Measurements from ENCODE around the gene TMUB2. TPM values are rescaled to one million over a fixed set of nuclear protein-coding genes. Genes with fewer than 3 reads are reported as not detected.

Gene TMUB2
- total and polyA plus RNA-seq, 2 of the 13 experiments (the other 11 are each of a cell fraction or from before 2014, with no cell fraction given): 26.9 to 50.8 TPM

- TF ChIP-seq ZSCAN20 (CRISPR knock-in tag; IDR thresholded peaks at IDR 0.05; ENCODE audit: borderline replicate concordance) (no peak), LCORL (IDR thresholded peaks at IDR 0.05) (no peak), LCORL (CRISPR knock-in tag; IDR thresholded peaks at IDR 0.05) (no peak), ZNF264 (CRISPR knock-in tag; IDR thresholded peaks at IDR 0.05) (no peak), NRL (CRISPR knock-in tag; IDR thresholded peaks at IDR 0.05; ENCODE audit: borderline replicate concordance) (no peak), POLR2A (IDR thresholded peaks at IDR 0.05; ENCODE audit: insufficient read depth in 1 of 2, low read depth in 2 of 2, low read length in 2 of 2) (no peak; a peak in 2 of 4 replicates), PHF8 (CRISPR knock-in tag; IDR thresholded peaks at IDR 0.05) (no peak; the same call in none of the 2 replicates), TBX2 (CRISPR knock-in tag; IDR thresholded peaks at IDR 0.05; ENCODE audit: borderline replicate concordance) (no peak), JDP2 (CRISPR knock-in tag; IDR thresholded peaks at IDR 0.05; ENCODE audit: borderline replicate concordance) (no peak), ZNF773 (CRISPR knock-in tag; IDR thresholded peaks at IDR 0.05; ENCODE audit: borderline replicate concordance) (no peak), ARHGAP35 (CRISPR knock-in tag; IDR thresholded peaks at IDR 0.05; ENCODE audit: borderline replicate concordance) (peak; percentile 45; the same call in 1 of the 2 replicates), PHF5A (CRISPR knock-in tag; IDR thresholded peaks at IDR 0.05; ENCODE audit: low read depth, unreplicated experiment) (no peak), ZNF138 (CRISPR knock-in tag; IDR thresholded peaks at IDR 0.05; ENCODE audit: low read depth) (no peak), SRY (CRISPR knock-in tag; IDR thresholded peaks at IDR 0.05) (no peak; the same call in 1 of the 2 replicates), HNRNPL (IDR thresholded peaks at IDR 0.05; ENCODE audit: low read depth, low read length) (peak; percentile 72), MED13 (CRISPR knock-in tag; IDR thresholded peaks at IDR 0.05) (0 out of 2 replicates have a peak, but pooled peaks have one; percentile 18), ZNF781 (CRISPR knock-in tag; IDR thresholded peaks at IDR 0.05; ENCODE audit: borderline replicate concordance, not compliant biosample characterization) (no peak), SOX6 (IDR thresholded peaks at IDR 0.05) (no peak), SOX6 (CRISPR knock-in tag; IDR thresholded peaks at IDR 0.05) (no peak), ZNF225 (CRISPR knock-in tag; IDR thresholded peaks at IDR 0.05) (peak; percentile 64; the same call in 1 of the 2 replicates), CCDC6 (CRISPR knock-in tag; IDR thresholded peaks at IDR 0.05) (0 out of 2 replicates have a peak, but pooled peaks have one; percentile 2), RCOR2 (CRISPR knock-in tag; IDR thresholded peaks at IDR 0.05) (no peak), ZNF121 (CRISPR knock-in tag; IDR thresholded peaks at IDR 0.05) (no peak), ZNF205 (CRISPR knock-in tag; IDR thresholded peaks at IDR 0.05) (no peak), ZSCAN12 (CRISPR knock-in tag; IDR thresholded peaks at IDR 0.05) (no peak)
- TF ChIP-seq, protein P1, sequence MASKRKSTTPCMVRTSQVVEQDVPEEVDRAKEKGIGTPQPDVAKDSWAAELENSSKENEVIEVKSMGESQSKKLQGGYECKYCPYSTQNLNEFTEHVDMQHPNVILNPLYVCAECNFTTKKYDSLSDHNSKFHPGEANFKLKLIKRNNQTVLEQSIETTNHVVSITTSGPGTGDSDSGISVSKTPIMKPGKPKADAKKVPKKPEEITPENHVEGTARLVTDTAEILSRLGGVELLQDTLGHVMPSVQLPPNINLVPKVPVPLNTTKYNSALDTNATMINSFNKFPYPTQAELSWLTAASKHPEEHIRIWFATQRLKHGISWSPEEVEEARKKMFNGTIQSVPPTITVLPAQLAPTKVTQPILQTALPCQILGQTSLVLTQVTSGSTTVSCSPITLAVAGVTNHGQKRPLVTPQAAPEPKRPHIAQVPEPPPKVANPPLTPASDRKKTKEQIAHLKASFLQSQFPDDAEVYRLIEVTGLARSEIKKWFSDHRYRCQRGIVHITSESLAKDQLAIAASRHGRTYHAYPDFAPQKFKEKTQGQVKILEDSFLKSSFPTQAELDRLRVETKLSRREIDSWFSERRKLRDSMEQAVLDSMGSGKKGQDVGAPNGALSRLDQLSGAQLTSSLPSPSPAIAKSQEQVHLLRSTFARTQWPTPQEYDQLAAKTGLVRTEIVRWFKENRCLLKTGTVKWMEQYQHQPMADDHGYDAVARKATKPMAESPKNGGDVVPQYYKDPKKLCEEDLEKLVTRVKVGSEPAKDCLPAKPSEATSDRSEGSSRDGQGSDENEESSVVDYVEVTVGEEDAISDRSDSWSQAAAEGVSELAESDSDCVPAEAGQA (IDR thresholded peaks at IDR 0.05; ENCODE audit: low read depth): no peak
- TF ChIP-seq, protein P1 (CRISPR knock-in tag; IDR thresholded peaks at IDR 0.05; ENCODE audit: borderline replicate concordance): no peak
Observed at GRCh38 chr17:44198721-44199552, 12.2 kb downstream of the TMUB2 start (continued).

Data from HepG2 (cell line).